Tibial nerve (tissue), 4 donors: ENCODE measurements around the gene CNTN5. TPM values are rescaled to one million over a fixed set of nuclear protein-coding genes. Genes with fewer than 3 reads are reported as not detected.

ENCODE experiments used
- DNase-seq, 2 donors: peaks; one replicate each; pipeline ENCODE4 v3.0.0-alpha.2; 2019; ENCODE audit warnings: low spot score in 2 of 2
- H3K27ac ChIP-seq, 4 donors: fragments of 200-600 bp; sonication (generic) in 3 of 4; one replicate each; pipeline ENCODE4 v1.5.1; 2017 to 2019; ENCODE audit warnings: mild to moderate bottlenecking in 1 of 4
- H3K27me3 ChIP-seq, 2 donors: fragments of 200-600 bp; sonication (generic) in 1 of 2; one replicate each; pipeline versions ENCODE4 v1.5.1 to v1.6.0; 2017 to 2019
- H3K36me3 ChIP-seq, 3 donors: fragments of 200-600 bp; sonication (generic); one replicate each; pipeline ENCODE4 v1.5.1; 2018 to 2019
- H3K4me1 ChIP-seq, 4 donors: fragments of 200-600 bp; sonication (generic) in 3 of 4; one replicate each; pipeline ENCODE4 v1.5.1; 2017 to 2019
- H3K4me3 ChIP-seq, 4 donors: fragments of 200-600 bp; sonication (generic) in 3 of 4; one replicate each; pipeline ENCODE4 v1.5.1; 2017 to 2019; ENCODE audit warnings: mild to moderate bottlenecking in 1 of 4, moderate library complexity in 1 of 4
- H3K9me3 ChIP-seq, 4 donors: fragments of 200-600 bp; sonication (generic) in 3 of 4; one replicate each; pipeline ENCODE4 v1.5.1; 2017 to 2019
- CTCF ChIP-seq, 5 experiments: fragments of 200-600 bp in 3 of 5; fragments of 450-650 bp in 2 of 5; sonication (generic) in 3 of 5; IDR thresholded peaks; one replicate each; pipeline ENCODE4 v1.5.1; 2016 to 2019; ENCODE audit warnings: antibody characterized with exemption in 5 of 5, mild to moderate bottlenecking in 3 of 5, moderate library complexity in 2 of 5
- EP300 ChIP-seq, 2 donors: sonication (generic); formaldehyde crosslinking; IDR thresholded peaks; one replicate each; pipeline ENCODE4 v1.6.1; 2017; ENCODE audit warnings: antibody characterized with exemption in 2 of 2, mild to moderate bottlenecking in 1 of 2
- POLR2A ChIP-seq, 2 donors: fragments of 450-650 bp; IDR thresholded peaks; one replicate each; pipeline ENCODE4 v1.6.1; 2017; ENCODE audit warnings: antibody characterized with exemption in 2 of 2, mild to moderate bottlenecking in 2 of 2, moderate library complexity in 2 of 2
- WGBS, 2 donors: methylation state at CpG; one replicate each; pipeline ENCODE4 v1.1.5; 2018; 5-methylcytosine and 5-hydroxymethylcytosine counted together
- total RNA-seq, 4 donors: library from RNA; depleted of rRNA; stranded (reverse); fragments of >200 nt; gene quantifications; one replicate each; pipeline ENCODE4 v1.1.0, GENCODE V29; 2016

Gene CNTN5
- total RNA-seq, 4 donors from 2014 or later: under 0.01 to 0.22 TPM; not detected in 2

- TF ChIP-seq EP300 (IDR thresholded peaks at IDR 0.05) (no peak), CTCF (IDR thresholded peaks at IDR 0.05) (no peak), POLR2A (IDR thresholded peaks at IDR 0.05) (no peak)
- no peaks in the 10 kb centered on the region for H3K9me3 ChIP-seq
- no peak overlapping the region for H3K4me3 ChIP-seq
- no peaks in the 10 kb centered on the region for H3K36me3 ChIP-seq
- DNase-seq: no peak
- no peaks in the 10 kb centered on the region for H3K27me3 ChIP-seq
- WGBS, 2 donors: 47 to 55% methylated on average over 2 of the region's 2 CpGs
- H3K4me1 ChIP-seq: no peaks in the 10 kb centered on the region
- no peak overlapping the region for H3K27ac ChIP-seq
Observed at GRCh38 chr11:100066399-100066798, 1045.7 kb downstream of the CNTN5 start.

- 75 to 79% methylated on average over 4 of the region's 4 CpGs for WGBS, 2 donors
- Histone ChIP-seq H3K36me3 (no peaks in the 10 kb centered on the region), H3K9me3 (no peaks in the 10 kb centered on the region), H3K4me1 (no peaks in the 10 kb centered on the region), H3K27me3 (no peaks in the 10 kb centered on the region), H3K27ac (no peak overlapping the region), H3K4me3 (no peak overlapping the region)
- DNase-seq: no peak
- TF ChIP-seq POLR2A (IDR thresholded peaks at IDR 0.05) (no peak), EP300 (IDR thresholded peaks at IDR 0.05) (no peak), CTCF (IDR thresholded peaks at IDR 0.05) (no peak)
Observed at GRCh38 chr11:100068116-100068515, 1047.4 kb downstream of the CNTN5 start.

- Histone ChIP-seq H3K4me3 (no peak overlapping the region), H3K27ac (no peak overlapping the region), H3K4me1 (no peaks in the 10 kb centered on the region), H3K36me3 (no peaks in the 10 kb centered on the region), H3K27me3 (no peaks in the 10 kb centered on the region), H3K9me3 (no peaks in the 10 kb centered on the region)
- no peak for DNase-seq
- no peak for TF ChIP-seq POLR2A (IDR thresholded peaks at IDR 0.05)
- no peak for TF ChIP-seq CTCF (IDR thresholded peaks at IDR 0.05)
Observed at GRCh38 chr11:100072131-100072530, 1051.4 kb downstream of the CNTN5 start.

GRCh38 chr11:100080381-100080780 lies 1059.6 kb downstream of the CNTN5 start:
- 62 to 70% methylated on average over 2 of the region's 2 CpGs for WGBS, 2 donors
- no peaks in the 10 kb centered on the region for H3K36me3 ChIP-seq
- no peak overlapping the region for H3K27ac ChIP-seq
- TF ChIP-seq CTCF (IDR thresholded peaks at IDR 0.05) (no peak), POLR2A (IDR thresholded peaks at IDR 0.05) (no peak), EP300 (IDR thresholded peaks at IDR 0.05) (no peak)
- H3K9me3 ChIP-seq: no peaks in the 10 kb centered on the region
- DNase-seq: no peak
- H3K4me1 ChIP-seq: no peaks in the 10 kb centered on the region
- no peaks in the 10 kb centered on the region for H3K27me3 ChIP-seq
- H3K4me3 ChIP-seq: no peak overlapping the region

- Histone ChIP-seq H3K4me3 (no peak overlapping the region), H3K27me3 (no peaks in the 10 kb centered on the region), H3K4me1 (no peaks in the 10 kb centered on the region), H3K9me3 (no peaks in the 10 kb centered on the region), H3K36me3 (no peaks in the 10 kb centered on the region), H3K27ac (no peak overlapping the region)
- no peak for TF ChIP-seq EP300 (IDR thresholded peaks at IDR 0.05)
- no peak for DNase-seq
Observed at GRCh38 chr11:100080821-100081220, 1060.1 kb downstream of the CNTN5 start.

- H3K4me1 ChIP-seq: no peaks in the 10 kb centered on the region
- H3K36me3 ChIP-seq: no peaks in the 10 kb centered on the region
- 92 to 96% methylated on average over 2 of the region's 2 CpGs for WGBS, 2 donors
- no peak overlapping the region for H3K4me3 ChIP-seq
- TF ChIP-seq POLR2A (IDR thresholded peaks at IDR 0.05) (no peak), CTCF (IDR thresholded peaks at IDR 0.05) (no peak), EP300 (IDR thresholded peaks at IDR 0.05) (no peak)
- DNase-seq: no peak
- H3K27ac ChIP-seq: no peak overlapping the region
- H3K9me3 ChIP-seq: no peaks in the 10 kb centered on the region
- no peaks in the 10 kb centered on the region for H3K27me3 ChIP-seq
Observed at GRCh38 chr11:100093698-100094097, 1072.9 kb downstream of the CNTN5 start.
